DOHH2 (cell line): ENCODE data around the gene VPS9D1.

ENCODE experiments used
- H3F3A ChIP-seq: fragments of 200-600 bp; sonication (generic), shearing (Covaris generic); 2 replicates; pipeline ENCODE4 v1.6.0; 2016; ENCODE audit warnings: antibody characterized with exemption, mild to moderate bottlenecking; ENCODE audit not compliant: control insufficient read depth, insufficient read depth
- H3K27ac ChIP-seq: fragments of 200-600 bp; sonication (generic); 2 replicates; pipeline ENCODE4 v1.5.1; 2014; ENCODE audit warnings: low read depth, mild to moderate bottlenecking, low read length, moderate library complexity
- H3K27me3 ChIP-seq: fragments of 200-600 bp; sonication (generic); 2 replicates; pipeline ENCODE4 v1.6.1; 2014; ENCODE audit warnings: mild to moderate bottlenecking, low read length, mixed read lengths; ENCODE audit not compliant: control insufficient read depth
- H3K36me3 ChIP-seq: fragments of 200-600 bp; sonication (generic); 2 replicates; pipeline ENCODE4 v1.6.1; 2014; ENCODE audit warnings: mild to moderate bottlenecking, low read length, moderate library complexity, mixed read lengths; ENCODE audit not compliant: control insufficient read depth
- H3K4me1 ChIP-seq: fragments of 200-600 bp; sonication (generic); 2 replicates; pipeline ENCODE4 v1.6.1; 2014; ENCODE audit warnings: mild to moderate bottlenecking, low read length, mixed read lengths; ENCODE audit not compliant: control insufficient read depth
- H3K4me2 ChIP-seq: fragments of 200-600 bp; sonication (generic); 2 replicates; pipeline ENCODE4 v1.6.0; 2014; ENCODE audit warnings: mild to moderate bottlenecking, low read length, moderate library complexity
- H3K4me3 ChIP-seq: fragments of 200-600 bp; sonication (generic); 2 replicates; pipeline ENCODE4 v1.5.1; 2014; ENCODE audit warnings: mild to moderate bottlenecking, low read length, mixed read lengths
- H3K79me2 ChIP-seq: fragments of 200-600 bp; sonication (generic); 2 replicates; pipeline ENCODE4 v1.6.1; 2014; ENCODE audit warnings: mild to moderate bottlenecking, low read length, mixed read lengths; ENCODE audit not compliant: control insufficient read depth
- H3K9me2 ChIP-seq: fragments of 200-600 bp; sonication (generic); replicated peaks from 2 replicates; pipeline ENCODE4 v1.6.1; 2014; ENCODE audit warnings: mild to moderate bottlenecking, low read length, mixed read lengths; ENCODE audit not compliant: control insufficient read depth
- H3K9me3 ChIP-seq: fragments of 200-600 bp; sonication (generic); 2 replicates; pipeline ENCODE4 v1.6.1; 2014; ENCODE audit warnings: antibody characterized with exemption, low read length, mixed read lengths; ENCODE audit not compliant: control insufficient read depth, insufficient read depth
- H4K20me1 ChIP-seq: fragments of 200-600 bp; sonication (generic); 2 replicates; pipeline ENCODE4 v1.6.0; 2014; ENCODE audit warnings: low read depth, mild to moderate bottlenecking, antibody characterized with exemption, low read length, moderate library complexity; ENCODE audit not compliant: control insufficient read depth, insufficient read depth
- CTCF ChIP-seq: fragments of 200-600 bp; sonication (generic); IDR thresholded peaks from one replicate; pipeline ENCODE4 v1.5.1; 2014; ENCODE audit warnings: antibody characterized with exemption, mild to moderate bottlenecking, low read depth, low read length; ENCODE audit not compliant: poor library complexity, severe bottlenecking
- EZH2phosphoT487 ChIP-seq: fragments of 200-600 bp; sonication (generic); IDR thresholded peaks from 2 replicates; pipeline ENCODE4 v1.6.1; 2017; ENCODE audit warnings: borderline replicate concordance, mild to moderate bottlenecking, antibody characterized with exemption, low read length, moderate library complexity, mixed read lengths

The VPS9D1 gene

GRCh38 chr16:89706518-89707260 is 14.0 kb downstream of the VPS9D1 start:
- H3K4me1 ChIP-seq: peaks cover 11% of the 10 kb centered on the region
- no peaks in the 10 kb centered on the region for H3K9me2 ChIP-seq
- no peaks in the 10 kb centered on the region for H3K79me2 ChIP-seq
- H3K27ac ChIP-seq: no peak overlapping the region
- no peaks in the 10 kb centered on the region for H3F3A ChIP-seq
- no peaks in the 10 kb centered on the region for H4K20me1 ChIP-seq
- no peak overlapping the region for H3K4me3 ChIP-seq
- H3K9me3 ChIP-seq: no peaks in the 10 kb centered on the region
- no peaks in the 10 kb centered on the region for H3K36me3 ChIP-seq
- no peak for TF ChIP-seq CTCF
- no peak for TF ChIP-seq EZH2phosphoT487
- H3K27me3 ChIP-seq: no peaks in the 10 kb centered on the region
- peak overlapping the region; percentile 56 for H3K4me2 ChIP-seq

GRCh38 chr16:89705006-89705405 is 15.7 kb downstream of the VPS9D1 start:
- H3K4me2 ChIP-seq: no peak overlapping the region
- H3K36me3 ChIP-seq: no peaks in the 10 kb centered on the region
- H3K9me2 ChIP-seq: no peaks in the 10 kb centered on the region
- H3K27ac ChIP-seq: no peak overlapping the region
- H3K4me3 ChIP-seq: no peak overlapping the region
- H3K9me3 ChIP-seq: no peaks in the 10 kb centered on the region
- H3F3A ChIP-seq: no peaks in the 10 kb centered on the region
- TF ChIP-seq EZH2phosphoT487 (no peak), CTCF (no peak)
- H3K4me1 ChIP-seq: peaks cover 22% of the 10 kb centered on the region
- no peaks in the 10 kb centered on the region for H4K20me1 ChIP-seq
- H3K27me3 ChIP-seq: no peaks in the 10 kb centered on the region
- no peaks in the 10 kb centered on the region for H3K79me2 ChIP-seq

- no peaks in the 10 kb centered on the region for H3K36me3 ChIP-seq
- no peaks in the 10 kb centered on the region for H3K9me3 ChIP-seq
- 0 out of 2 replicates have a peak, but pooled peaks cover 1% of the 10 kb centered on the region for H3F3A ChIP-seq
- no peaks in the 10 kb centered on the region for H3K9me2 ChIP-seq
- H3K27me3 ChIP-seq: no peaks in the 10 kb centered on the region
- H3K4me1 ChIP-seq: peaks cover 27% of the 10 kb centered on the region
- H4K20me1 ChIP-seq: no peaks in the 10 kb centered on the region; the same call in 1 of the 2 replicates
- H3K4me2 ChIP-seq: no peak overlapping the region
- no peak overlapping the region for H3K27ac ChIP-seq
- H3K79me2 ChIP-seq: no peaks in the 10 kb centered on the region
- no peak overlapping the region for H3K4me3 ChIP-seq
- no peak for TF ChIP-seq CTCF
- TF ChIP-seq EZH2phosphoT487: no peak
Observed at GRCh38 chr16:89704281-89704680, 16.4 kb downstream of the VPS9D1 start.
